Esophagus squamous epithelium (tissue), 4 donors: ENCODE data around the gene SLC1A4.

Source experiments
- POLR2A ChIP-seq, 4 donors: fragments of 450-650 bp; IDR thresholded peaks; one replicate each; pipeline ENCODE4 v1.6.1; 2017; ENCODE audit warnings: antibody characterized with exemption in 4 of 4, mild to moderate bottlenecking in 4 of 4, moderate library complexity in 3 of 4
- TF ChIP-seq, protein P1 (sequence below), 6 experiments: fragments of 450-650 bp in 4 of 6; fragments of 200-600 bp in 2 of 6; sonication (generic) in 2 of 6; IDR thresholded peaks; one replicate each; pipeline ENCODE4 v1.5.1; 2016 to 2019; ENCODE audit warnings: antibody characterized with exemption in 6 of 6, mild to moderate bottlenecking in 4 of 6, moderate library complexity in 4 of 6

DNA sequence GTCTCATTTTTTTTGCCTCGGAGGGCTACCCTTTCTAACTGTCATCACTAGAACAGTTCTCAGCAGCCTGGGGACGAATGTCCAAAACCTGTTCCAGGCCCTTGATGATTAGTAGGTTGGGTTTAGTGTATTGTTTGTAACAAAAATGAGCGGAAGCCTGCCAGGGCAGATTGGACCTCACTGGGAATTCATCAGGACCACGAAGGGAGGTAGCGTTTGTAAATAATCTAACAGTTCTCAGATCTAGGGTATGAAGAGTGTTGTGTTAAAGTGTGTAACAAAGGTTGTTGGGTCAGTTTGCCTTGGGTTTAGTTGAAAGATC is 67.8 kb downstream of the SLC1A4 start:
- TF ChIP-seq POLR2A (IDR thresholded peaks at IDR 0.05): no peak
- TF ChIP-seq, protein P1, sequence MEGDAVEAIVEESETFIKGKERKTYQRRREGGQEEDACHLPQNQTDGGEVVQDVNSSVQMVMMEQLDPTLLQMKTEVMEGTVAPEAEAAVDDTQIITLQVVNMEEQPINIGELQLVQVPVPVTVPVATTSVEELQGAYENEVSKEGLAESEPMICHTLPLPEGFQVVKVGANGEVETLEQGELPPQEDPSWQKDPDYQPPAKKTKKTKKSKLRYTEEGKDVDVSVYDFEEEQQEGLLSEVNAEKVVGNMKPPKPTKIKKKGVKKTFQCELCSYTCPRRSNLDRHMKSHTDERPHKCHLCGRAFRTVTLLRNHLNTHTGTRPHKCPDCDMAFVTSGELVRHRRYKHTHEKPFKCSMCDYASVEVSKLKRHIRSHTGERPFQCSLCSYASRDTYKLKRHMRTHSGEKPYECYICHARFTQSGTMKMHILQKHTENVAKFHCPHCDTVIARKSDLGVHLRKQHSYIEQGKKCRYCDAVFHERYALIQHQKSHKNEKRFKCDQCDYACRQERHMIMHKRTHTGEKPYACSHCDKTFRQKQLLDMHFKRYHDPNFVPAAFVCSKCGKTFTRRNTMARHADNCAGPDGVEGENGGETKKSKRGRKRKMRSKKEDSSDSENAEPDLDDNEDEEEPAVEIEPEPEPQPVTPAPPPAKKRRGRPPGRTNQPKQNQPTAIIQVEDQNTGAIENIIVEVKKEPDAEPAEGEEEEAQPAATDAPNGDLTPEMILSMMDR (IDR thresholded peaks at IDR 0.05): no peak
